Ishikawa (cell line): ENCODE measurements around the gene ATP2B2.

ENCODE experiments used
- CEBPB ChIP-seq: IDR thresholded peaks from 2 replicates; pipeline ENCODE4 v1.6.1; 2012
- CREB1 ChIP-seq: IDR thresholded peaks from 2 replicates; pipeline ENCODE4 v1.6.1; 2012; ENCODE audit warnings: low read depth
- EGR1 ChIP-seq: IDR thresholded peaks from 2 replicates; pipeline ENCODE4 v1.6.1; 2012
- EP300 ChIP-seq: IDR thresholded peaks from 2 replicates; pipeline ENCODE4 v1.6.1; 2012; ENCODE audit warnings: borderline replicate concordance
- FOXM1 ChIP-seq: IDR thresholded peaks from 2 replicates; pipeline ENCODE4 v1.6.1; 2012; ENCODE audit warnings: low read depth, borderline replicate concordance
- MAX ChIP-seq: IDR thresholded peaks from 2 replicates; pipeline ENCODE4 v1.6.1; 2012
- NFIC ChIP-seq: IDR thresholded peaks from 2 replicates; pipeline ENCODE4 v1.6.1; 2012
- RAD21 ChIP-seq: IDR thresholded peaks from 2 replicates; pipeline ENCODE4 v1.6.1; 2012; ENCODE audit warnings: low read depth
- REST ChIP-seq: IDR thresholded peaks from 2 replicates; pipeline ENCODE4 v1.6.1; 2012; ENCODE audit warnings: low read depth, mild to moderate bottlenecking
- TAF1 ChIP-seq: IDR thresholded peaks from 2 replicates; pipeline ENCODE4 v1.6.1; 2012; ENCODE audit warnings: low read depth, mild to moderate bottlenecking
- TCF12 ChIP-seq: IDR thresholded peaks from 2 replicates; pipeline ENCODE4 v1.6.1; 2012; ENCODE audit warnings: low read depth
- TEAD4 ChIP-seq: IDR thresholded peaks from 2 replicates; pipeline ENCODE4 v1.6.1; 2012
- USF1 ChIP-seq: IDR thresholded peaks from 2 replicates; pipeline ENCODE4 v1.6.1; 2012
- YY1 ChIP-seq: IDR thresholded peaks from 2 replicates; pipeline ENCODE4 v1.6.1; 2012; ENCODE audit warnings: low read depth
- ZBTB7A ChIP-seq: IDR thresholded peaks from 2 replicates; pipeline ENCODE4 v1.6.1; 2012; ENCODE audit warnings: low read depth

Gene ATP2B2

GRCh38 chr3:10404876-10405275 lies 100.5 kb downstream of the ATP2B2 start:
- TF ChIP-seq TEAD4 = no peak
- no peak for TF ChIP-seq EP300
- TF ChIP-seq FOXM1 = no peak
- TF ChIP-seq REST = no peak
- TF ChIP-seq MAX = no peak
- no peak for TF ChIP-seq ZBTB7A
- no peak for TF ChIP-seq YY1
- TF ChIP-seq NFIC = no peak
- TF ChIP-seq RAD21 = no peak
- no peak for TF ChIP-seq EGR1
- TF ChIP-seq TCF12 = no peak

- TF ChIP-seq TAF1 (no peak), USF1 (no peak), FOXM1 (no peak), NFIC (no peak), CEBPB (no peak), TEAD4 (no peak), EGR1 (no peak), YY1 (no peak)
Measured at GRCh38 chr3:10404377-10404776, 101.0 kb downstream of the ATP2B2 start.

GRCh38 chr3:10401990-10402761 lies 103.2 kb downstream of the ATP2B2 start:
- TF ChIP-seq TCF12 = no peak
- TF ChIP-seq TAF1 = no peak
- no peak for TF ChIP-seq MAX
- no peak for TF ChIP-seq FOXM1
- no peak for TF ChIP-seq EGR1
- TF ChIP-seq CREB1 = no peak
- no peak for TF ChIP-seq EP300
- TF ChIP-seq REST = no peak
- no peak for TF ChIP-seq YY1
- TF ChIP-seq CEBPB = no peak
- no peak for TF ChIP-seq NFIC
- no peak for TF ChIP-seq USF1
- no peak for TF ChIP-seq TEAD4
- TF ChIP-seq ZBTB7A = no peak
- TF ChIP-seq RAD21 = no peak

GRCh38 chr3:10400749-10401495 lies 104.5 kb downstream of the ATP2B2 start:
- TF ChIP-seq EGR1 (no peak), EP300 (no peak), FOXM1 (no peak), TAF1 (no peak), TEAD4 (no peak), NFIC (no peak), YY1 (no peak), USF1 (no peak), CREB1 (no peak), REST (no peak), TCF12 (no peak), RAD21 (no peak), ZBTB7A (no peak)
